ENCODE results near the gene TM9SF3. TPM values are rescaled to one million over a fixed set of nuclear protein-coding genes. Genes with fewer than 3 reads are reported as not detected.

Gene TM9SF3
- total and polyA plus RNA-seq, 2 donors (not counting 1 experiment from before 2014, with no cell fraction given) = 6.9 to 63.4 TPM

GRCh38 chr10:96500519-96500918 is 86.3 kb downstream of the TM9SF3 start:
- Mint-ChIP-seq H3K27me3 (peaks cover 27% of the 10 kb centered on the region), H3K4me3 (no peak overlapping the region), H3K9me3 (ENCODE audit: insufficient read depth) (no peaks in the 10 kb centered on the region), H3K4me1 (no peaks in the 10 kb centered on the region), H3K27ac (no peak overlapping the region)
- Histone ChIP-seq H3K36me3 (replicated peaks in 1 of 2; ENCODE audit: control extremely low read depth in 1 of 2, control insufficient read depth in 1 of 2, extremely low read depth in 1 of 2, insufficient read depth in 2 of 2, low read length in 1 of 2) (no peaks in the 10 kb centered on the region), H3K4me3 (ENCODE audit: control extremely low read depth in 1 of 5, extremely low read depth in 1 of 5, insufficient read depth in 1 of 5, low read depth in 2 of 5, low read length in 4 of 5) (no peak overlapping the region), H3K4me1 (ENCODE audit: control insufficient read depth in 2 of 2, insufficient read depth in 2 of 2, low read length in 2 of 2) (no peaks in the 10 kb centered on the region), H4K20me1 (ENCODE audit: control insufficient read depth, insufficient read depth, low read length, poor library complexity, severe bottlenecking) (no peaks in the 10 kb centered on the region), H3K79me2 (ENCODE audit: control insufficient read depth, insufficient read depth, low read length) (no peaks in the 10 kb centered on the region), H3K27me3 (replicated peaks in 1 of 4; ENCODE audit: control extremely low read depth in 1 of 4, control insufficient read depth in 3 of 4, insufficient read depth in 4 of 4, low read length in 3 of 4) (peaks cover 0 to 8% (median 2%) of the 10 kb centered on the region in 4 experiments), H2AFZ (ENCODE audit: insufficient read depth, low read depth, low read length, poor library complexity, severe bottlenecking) (no peak overlapping the region), H3K4me2 (replicated peaks; ENCODE audit: low read depth, low read length, poor library complexity, severe bottlenecking) (no peak overlapping the region), H3K9me3 (ENCODE audit: control extremely low read depth in 1 of 3, control insufficient read depth in 2 of 3, insufficient read depth in 1 of 3, low read length in 2 of 3) (no peaks in the 10 kb centered on the region), H3K27ac (ENCODE audit: low read length in 2 of 2) (no peak overlapping the region), H3K9ac (ENCODE audit: low read length) (no peak overlapping the region)
- no peak for TF ChIP-seq EZH2 (IDR thresholded peaks at IDR 0.05; ENCODE audit: borderline replicate concordance, insufficient read depth, low read depth, low read length, poor library complexity, severe bottlenecking)
- TF ChIP-seq CTCF (IDR thresholded peaks at IDR 0.05) = no peak
- POLR2A ChIA-PET = no interaction called here
- CTCF ChIA-PET = no interaction called here
- intact Hi-C loops (cut with micrococcal nuclease) = no loop called here
- 80% methylated on average over 5 of the region's 7 CpGs for WGBS (ENCODE audit: insufficient coverage)
- ATAC-seq (ENCODE audit: low read depth) (no peak), DNase-seq (no peak)

- no peaks in the 10 kb centered on the region for H3K79me2 ChIP-seq (ENCODE audit: control insufficient read depth, insufficient read depth, low read length)
- intact Hi-C loops (cut with micrococcal nuclease) = no loop called here
- POLR2A ChIA-PET = no interaction called here
- Mint-ChIP-seq H3K9me3 (ENCODE audit: insufficient read depth) (no peaks in the 10 kb centered on the region), H3K4me1 (no peaks in the 10 kb centered on the region), H3K4me3 (no peak overlapping the region), H3K27me3 (peaks cover 27% of the 10 kb centered on the region), H3K27ac (no peak overlapping the region)
- no peak for TF ChIP-seq EZH2 (IDR thresholded peaks at IDR 0.05; ENCODE audit: borderline replicate concordance, insufficient read depth, low read depth, low read length, poor library complexity, severe bottlenecking)
- TF ChIP-seq CTCF (IDR thresholded peaks at IDR 0.05) = no peak
- no peak overlapping the region for H3K4me3 ChIP-seq (ENCODE audit: control extremely low read depth in 1 of 5, extremely low read depth in 1 of 5, insufficient read depth in 1 of 5, low read depth in 2 of 5, low read length in 4 of 5)
- no peak overlapping the region for H3K27ac ChIP-seq (ENCODE audit: low read length in 2 of 2)
- H3K27me3 ChIP-seq (replicated peaks in 1 of 4; ENCODE audit: control extremely low read depth in 1 of 4, control insufficient read depth in 3 of 4, insufficient read depth in 4 of 4, low read length in 3 of 4) = peaks cover 0 to 8% (median 2%) of the 10 kb centered on the region in 4 experiments
- WGBS (ENCODE audit: insufficient coverage) = 100% methylated on average over 1 of the region's 3 CpGs
- no peak for DNase-seq
- CTCF ChIA-PET = no interaction called here
- ATAC-seq (ENCODE audit: low read depth) = no peak
- no peaks in the 10 kb centered on the region for H3K9me3 ChIP-seq (ENCODE audit: control extremely low read depth in 1 of 3, control insufficient read depth in 2 of 3, insufficient read depth in 1 of 3, low read length in 2 of 3)
- H3K36me3 ChIP-seq (replicated peaks in 1 of 2; ENCODE audit: control extremely low read depth in 1 of 2, control insufficient read depth in 1 of 2, extremely low read depth in 1 of 2, insufficient read depth in 2 of 2, low read length in 1 of 2) = no peaks in the 10 kb centered on the region
- H3K4me2 ChIP-seq (replicated peaks; ENCODE audit: low read depth, low read length, poor library complexity, severe bottlenecking) = no peak overlapping the region
- no peak overlapping the region for H2AFZ ChIP-seq (ENCODE audit: insufficient read depth, low read depth, low read length, poor library complexity, severe bottlenecking)
- H3K4me1 ChIP-seq (ENCODE audit: control insufficient read depth in 2 of 2, insufficient read depth in 2 of 2, low read length in 2 of 2) = no peaks in the 10 kb centered on the region
- no peak overlapping the region for H3K9ac ChIP-seq (ENCODE audit: low read length)
- H4K20me1 ChIP-seq (ENCODE audit: control insufficient read depth, insufficient read depth, low read length, poor library complexity, severe bottlenecking) = no peaks in the 10 kb centered on the region
These were observed 86.8 kb downstream of the TM9SF3 start for GRCh38 chr10:96500050-96500449.
